Heart left ventricle (tissue), 16 donors: ENCODE measurements around the gene MRPL45. TPM values are rescaled to one million over a fixed set of nuclear protein-coding genes. Genes with fewer than 3 reads are reported as not detected.

Source experiments
- ATAC-seq, 4 donors: fragments of 200-7000 bp; cut with Tn5 transposase; one replicate each; pipeline ENCODE4 v1.9.1; 2020 to 2022; ENCODE audit warnings: moderate library complexity in 4 of 4, mild to moderate bottlenecking in 3 of 4, moderate number of reproducible peaks in 1 of 4
- DNase-seq, 5 donors: peaks; one replicate each; pipeline ENCODE4 v3.0.0-alpha.2; 2020
- H3K27ac ChIP-seq, 12 donors: fragments of 200-600 bp; sonication (generic) in 4 of 12; one replicate each; pipeline versions ENCODE4 v1.5.0 to v1.8.0; 2016 to 2022; ENCODE audit warnings: mild to moderate bottlenecking in 2 of 12
- H3K27me3 ChIP-seq, 9 donors: fragments of 200-600 bp; sonication (generic) in 2 of 9; one replicate each; pipeline versions ENCODE4 v1.5.1 to v1.8.0; 2016 to 2022; ENCODE audit warnings: mild to moderate bottlenecking in 3 of 9
- H3K36me3 ChIP-seq, 9 donors: fragments of 200-600 bp; sonication (generic) in 2 of 9; one replicate each; pipeline versions ENCODE4 v1.5.0 to v1.8.0; 2018 to 2022; ENCODE audit warnings: mild to moderate bottlenecking in 2 of 9
- H3K4me1 ChIP-seq, 12 donors: fragments of 200-600 bp; sonication (generic) in 4 of 12; one replicate each; pipeline versions ENCODE4 v1.5.0 to v1.8.0; 2016 to 2022; ENCODE audit warnings: mild to moderate bottlenecking in 3 of 12
- H3K4me3 ChIP-seq, 12 donors: fragments of 200-600 bp; sonication (generic) in 4 of 12; one replicate each; pipeline versions ENCODE4 v1.5.0 to v1.8.0; 2017 to 2022; ENCODE audit warnings: mild to moderate bottlenecking in 9 of 12, moderate library complexity in 4 of 12
- H3K9me3 ChIP-seq, 12 donors: fragments of 200-600 bp; sonication (generic) in 4 of 12; one replicate each; pipeline versions ENCODE4 v1.5.0 to v1.8.0; 2016 to 2022; ENCODE audit warnings: mild to moderate bottlenecking in 1 of 12
- CTCF ChIP-seq, 12 donors: fragments of 200-600 bp; sonication (generic) in 4 of 12; IDR thresholded peaks; one replicate each; pipeline versions ENCODE4 v1.5.0 to v1.8.0; 2018 to 2022; ENCODE audit warnings: antibody characterized with exemption in 12 of 12, mild to moderate bottlenecking in 5 of 12
- POLR2A ChIP-seq, 2 donors: fragments of 450-650 bp; IDR thresholded peaks; one replicate each; pipeline ENCODE4 v1.6.1; 2017; ENCODE audit warnings: antibody characterized with exemption in 2 of 2, mild to moderate bottlenecking in 2 of 2, moderate library complexity in 2 of 2
- WGBS, 4 donors: extraction: QIAGEN DNeasy Blood & Tissue Kit in 2 of 4; methylation state at CpG; one replicate each; pipeline versions ENCODE4 v1.1.5 to v1.1.7; 2013 to 2018; 5-methylcytosine and 5-hydroxymethylcytosine counted together
- intact Hi-C, 10 donors: fragments of 100-400 bp; cut with DNase I; formaldehyde crosslinking; loops; one replicate each; pipeline versions ENCODE4 v1.11.1 to v1.14.2; 2022
- polyA plus RNA-seq, 2 donors: library from polyadenylated mRNA; stranded (reverse); fragments of 200-250 nt; gene quantifications; one replicate each; pipeline ENCODE4 v1.2.3, GENCODE V29; 2013
- total RNA-seq, 9 donors: library from RNA; depleted of rRNA in 2 of 9; stranded (reverse); fragments of >200 nt in 2 of 9; fragmentation: NEBNext Ultra II Directional in 3 of 9; extraction: Animal tissue kit (Norgen Biotek cat#: 25700) in 3 of 9; gene quantifications; one replicate each; pipeline versions ENCODE4 v1.1.0 to v1.2.4, GENCODE V29; 2016 to 2023
- donor health status: ischemic (EF 13 %, LVEDD 7.1; RV severe dilation, severe dysfunction).
- donor health status: healthy with polysubstance abuse.
- donor health status: DM: no; HTN: yes; CAD: no.
- donor health status: DM: no; HTN: no; CAD: no.
- donor health status: ischemic (EF 25% LVEDD 6.9; RV normal size, moderate dysfunction).
- donor health status: ischemic (EF 25% LVEDD 5.7; RV mildly dilated, moderate dysfunction).
- donor health status: healthy.
- donor health status: DM: yes; HTN: yes; CAD: no.
- donor health status: ischemic (EF 35%, LVEDD 5.7; RV mildly dilated, moderate dysfunction).
- donor health status: nonischemic (EF 11% LVEDD 7.7; RV severe dilation, severe dysfunction).
- donor health status: DM: yes; HTN: yes; CAD: no.
- donor health status: PGD.
- donor health status: ischemic (EF 29% LVEDD 5.4; RV normal size, mild dysfunction).
- donor health status: nonischemic (EF 23%, LVEDD 6.1; RV moderate dilation, normal function).

Gene MRPL45
- total and polyA plus RNA-seq, 11 donors, result 26.0 to 46.3 (median 35.1) TPM

GRCh38 chr17:38344420-38344745 is 47.4 kb downstream of the MRPL45 start:
- no peak overlapping the region for H3K4me3 ChIP-seq
- H3K27ac ChIP-seq, result no peak overlapping the region
- no peaks in the 10 kb centered on the region for H3K9me3 ChIP-seq
- 83 to 93% (median 91%) methylated on average over 3 of the region's 3 CpGs for WGBS, 4 donors
- peaks cover 0 to 8% (median 0%) of the 10 kb centered on the region in 12 donors for H3K4me1 ChIP-seq
- H3K36me3 ChIP-seq, result no peaks in the 10 kb centered on the region
- DNase-seq, result no peak
- intact Hi-C loops, result loop anchor here in 3 of 10 donors (5.0 to 10.0 kb wide), 3 partner anchors 38 to 320 kb away; no protein-coding TSS in a partner anchor
- ATAC-seq, result no peak
- H3K27me3 ChIP-seq, result no peaks in the 10 kb centered on the region
- TF ChIP-seq POLR2A (IDR thresholded peaks at IDR 0.05) (no peak), CTCF (IDR thresholded peaks at IDR 0.05) (no peak)

- H3K27ac ChIP-seq, result no peak overlapping the region
- H3K4me3 ChIP-seq, result no peak overlapping the region
- TF ChIP-seq CTCF (IDR thresholded peaks at IDR 0.05), result no peak
- TF ChIP-seq POLR2A (IDR thresholded peaks at IDR 0.05), result no peak
- no peaks in the 10 kb centered on the region for H3K9me3 ChIP-seq
- intact Hi-C loops, result loop anchor here in 4 of 10 donors (5.0 to 10.0 kb wide), 3 partner anchors 37 to 319 kb away; no protein-coding TSS in a partner anchor
- no peak for ATAC-seq
- WGBS, 4 donors, result 88 to 97% (median 95%) methylated on average over 7 of the region's 7 CpGs
- peaks cover 0 to 8% (median 0%) of the 10 kb centered on the region in 12 donors for H3K4me1 ChIP-seq
- H3K36me3 ChIP-seq, result no peaks in the 10 kb centered on the region
- no peak for DNase-seq
- H3K27me3 ChIP-seq, result no peaks in the 10 kb centered on the region
Observed at GRCh38 chr17:38345743-38346142, 48.8 kb downstream of the MRPL45 start.

- H3K4me1 ChIP-seq, result peaks cover 0 to 21% (median 15%) of the 10 kb centered on the region in 12 donors
- no peak overlapping the region for H3K4me3 ChIP-seq
- 15 to 17% (median 16%) methylated on average over 8 of the region's 8 CpGs for WGBS, 4 donors
- no peaks in the 10 kb centered on the region for H3K9me3 ChIP-seq
- DNase-seq, result peak; percentile 78 to 89 (median 82)
- TF ChIP-seq CTCF (IDR thresholded peaks at IDR 0.05) (peak; percentile 84 to 94 (median 91)), POLR2A (IDR thresholded peaks at IDR 0.05) (no peak)
- ATAC-seq, result peak; percentile 33 to 60 (median 48)
- no peaks in the 10 kb centered on the region for H3K27me3 ChIP-seq
- intact Hi-C loops, result loop anchor here (1.0 to 10.0 kb wide), 6 partner anchors 33 to 316 kb away; no protein-coding TSS in a partner anchor
- H3K36me3 ChIP-seq, result no peaks in the 10 kb centered on the region
- H3K27ac ChIP-seq, result peak overlapping the region in 1 of 12 donors; percentile 58
Observed at GRCh38 chr17:38349097-38349730, 52.2 kb downstream of the MRPL45 start.

- ATAC-seq (no peak), DNase-seq (no peak)
- H3K36me3 ChIP-seq, result no peaks in the 10 kb centered on the region
- no peaks in the 10 kb centered on the region for H3K27me3 ChIP-seq
- H3K9me3 ChIP-seq, result no peaks in the 10 kb centered on the region
- H3K4me3 ChIP-seq, result no peak overlapping the region
- 91 to 98% (median 95%) methylated on average over 2 of the region's 2 CpGs for WGBS, 4 donors
- intact Hi-C loops, result loop anchor here in 4 of 10 donors (5.0 to 10.0 kb wide), 3 partner anchors 125 to 137 kb away; no protein-coding TSS in a partner anchor
- peak overlapping the region in 1 of 12 donors; percentile 58 for H3K27ac ChIP-seq
- H3K4me1 ChIP-seq, result peaks cover 0 to 30% (median 20%) of the 10 kb centered on the region in 12 donors
- TF ChIP-seq POLR2A (IDR thresholded peaks at IDR 0.05) (no peak), CTCF (IDR thresholded peaks at IDR 0.05) (no peak)
Observed at GRCh38 chr17:38350035-38350434, 53.1 kb downstream of the MRPL45 start.
